GM12878 (cell line): ENCODE data around the gene SGMS1. TPM values are rescaled to one million over a fixed set of nuclear protein-coding genes. Genes with fewer than 3 reads are reported as not detected.

Source experiments
- ATAC-seq: fragments of 200-7000 bp; cut with Tn5 transposase; 3 replicates; pipeline ENCODE4 v1.9.1; 2020; ENCODE audit warnings: mild to moderate bottlenecking, moderate library complexity
- BruUV-seq: library from RNA; stranded (reverse); fragments of 400-500 nt; replicated peaks from 2 replicates; lab custom pipeline; 2021; lab: Mats Ljungman, UMichigan
- CTCF ChIA-PET: fragments of 300-600 bp; sonication (Branson Sonifier 250); formaldehyde crosslinking; extraction: SDS; loops from one replicate; lab custom pipeline; 2021; ENCODE audit warnings: inconsistent platforms; lab: Yijun Ruan, JAX
- POLR2A ChIA-PET: fragments of 350-600 bp; formaldehyde crosslinking; extraction: SDS; loops from one replicate; lab custom pipeline; 2021; ENCODE audit warnings: inconsistent platforms; lab: Charles Lee
- RAD21 ChIA-PET: fragments of 300-600 bp; sonication (Branson Sonifier 250); formaldehyde crosslinking; loops from one replicate; lab custom pipeline; 2023; ENCODE audit warnings: antibody characterized with exemption; ENCODE audit not compliant: unreplicated experiment; lab: Charles Lee
- SMC1A ChIA-PET: fragments of 300-600 bp; sonication (Branson Sonifier 250); formaldehyde crosslinking; loops from one replicate; lab custom pipeline; 2023; ENCODE audit not compliant: unreplicated experiment, uncharacterized antibody; lab: Charles Lee
- DNase-seq: peaks from one replicate; pipeline ENCODE4 v3.0.0-alpha.2; 2011; ENCODE audit warnings: low read depth, low spot score
- FAIRE-seq: peaks from 3 replicates; lab custom pipeline; 2011; peaks lifted over from hg19 to GRCh38; lab: Jason Lieb, UNC
- H2AFZ ChIP-seq: 2 replicates; pipeline ENCODE4 v1.6.0; 2011; ENCODE audit warnings: low read depth, low read length, control low read depth; ENCODE audit not compliant: control insufficient read depth
- H3K27ac ChIP-seq: 2 replicates; pipeline ENCODE4 v1.5.1; 2011; ENCODE audit warnings: control low read depth; ENCODE audit not compliant: control insufficient read depth, insufficient read depth
- H3K27me3 ChIP-seq, 2 experiments: replicated peaks in 1 of 2; 2 replicates each; pipeline versions ENCODE4 v1.6.0 to v1.6.1; 2011; ENCODE audit warnings: low read length in 1 of 2; ENCODE audit not compliant: control insufficient read depth in 2 of 2, insufficient read depth in 2 of 2
- H3K36me3 ChIP-seq, 2 experiments: 2 replicates each; pipeline ENCODE4 v1.5.1; 2011; ENCODE audit warnings: low read length in 1 of 2; ENCODE audit not compliant: control insufficient read depth in 2 of 2, insufficient read depth in 2 of 2
- H3K4me1 ChIP-seq: 2 replicates; pipeline ENCODE4 v1.6.1; 2011; ENCODE audit warnings: mild to moderate bottlenecking, low read length, moderate library complexity, mixed read lengths; ENCODE audit not compliant: control insufficient read depth, insufficient read depth
- H3K4me2 ChIP-seq: 2 replicates; pipeline ENCODE4 v1.6.0; 2011; ENCODE audit warnings: control low read depth; ENCODE audit not compliant: control insufficient read depth, insufficient read depth
- H3K4me3 ChIP-seq: fragments of 200-600 bp; sonication (generic); 2 replicates; pipeline ENCODE4 v1.5.1; 2016
- H3K79me2 ChIP-seq: 2 replicates; pipeline ENCODE4 v1.6.0; 2011; ENCODE audit warnings: low read length; ENCODE audit not compliant: control insufficient read depth, insufficient read depth
- H3K9ac ChIP-seq: 2 replicates; pipeline ENCODE4 v1.8.0; 2011; ENCODE audit warnings: low read length, control low read depth, mixed read lengths; ENCODE audit not compliant: control insufficient read depth, insufficient read depth
- H3K9me3 ChIP-seq: replicated peaks from 3 replicates; pipeline ENCODE4 v1.5.1; 2011; ENCODE audit warnings: mild to moderate bottlenecking, low read length; ENCODE audit not compliant: control insufficient read depth, insufficient read depth
- H4K20me1 ChIP-seq: 2 replicates; pipeline ENCODE4 v1.6.0; 2011; ENCODE audit not compliant: control insufficient read depth, insufficient read depth
- CREB1 ChIP-seq: IDR thresholded peaks from 2 replicates; pipeline ENCODE4 v1.6.1; 2012; ENCODE audit warnings: low read depth, mild to moderate bottlenecking, inconsistent platforms
- CUX1 ChIP-seq: IDR thresholded peaks from 2 replicates; pipeline ENCODE4 v1.6.1; 2012; ENCODE audit warnings: improper control_type of control experiment, low read depth, low read length; ENCODE audit not compliant: insufficient replicate concordance
- E2F4 ChIP-seq: IDR thresholded peaks from 2 replicates; pipeline ENCODE4 v1.6.1; 2012; ENCODE audit warnings: low read depth, low read length, improper control_type of control experiment
- LARP7 ChIP-seq: fragments of 450-650 bp; IDR thresholded peaks from 2 replicates; pipeline ENCODE4 v1.6.1; 2017; ENCODE audit warnings: mild to moderate bottlenecking
- NFYB ChIP-seq: IDR thresholded peaks from 2 replicates; pipeline ENCODE4 v1.6.1; 2011; ENCODE audit warnings: low read depth, mild to moderate bottlenecking, low read length, improper control_type of control experiment, moderate library complexity; ENCODE audit not compliant: insufficient read depth
- POLR2AphosphoS2 ChIP-seq: IDR thresholded peaks from 2 replicates; pipeline ENCODE4 v1.6.1; 2011; ENCODE audit warnings: low read depth, mild to moderate bottlenecking, low read length, improper control_type of control experiment, moderate library complexity
- PRDM15 ChIP-seq: fragments of 450-650 bp; formaldehyde crosslinking; IDR thresholded peaks from 2 replicates; pipeline ENCODE4 v1.4.0; 2020; ENCODE audit warnings: mild to moderate bottlenecking, moderate library complexity
- RAD21 ChIP-seq: IDR thresholded peaks from 2 replicates; pipeline ENCODE4 v1.6.1; 2011; ENCODE audit warnings: mild to moderate bottlenecking, low read depth, low read length, moderate library complexity; ENCODE audit not compliant: insufficient read depth
- RAD51 ChIP-seq: fragments of 450-650 bp; IDR thresholded peaks from 2 replicates; pipeline ENCODE4 v1.6.1; 2016; ENCODE audit warnings: moderate library complexity, mild to moderate bottlenecking, inconsistent platforms
- SIX5 ChIP-seq: IDR thresholded peaks from 2 replicates; pipeline ENCODE4 v1.6.1; 2011; ENCODE audit warnings: mild to moderate bottlenecking, low read depth, low read length, moderate library complexity; ENCODE audit not compliant: severe bottlenecking
- YBX1 ChIP-seq: fragments of 450-650 bp; IDR thresholded peaks from 2 replicates; pipeline ENCODE4 v1.6.1; 2016; ENCODE audit warnings: antibody characterized with exemption
- WGBS: methylation state at CpG from one replicate; pipeline ENCODE4 v1.1.6; 2016; ENCODE audit warnings: low lambda C conversion rate; ENCODE audit not compliant: insufficient replicate concordance, insufficient coverage; ENCODE audit errors: missing lambda C conversion rate; 5-methylcytosine and 5-hydroxymethylcytosine counted together
- in situ Hi-C: fragments of 300-500 bp; cut with MboI; formaldehyde crosslinking; loops from 9 replicates; pipeline ENCODE4 v1.14.3; 2018; ENCODE audit warnings: mixed read lengths
- intact Hi-C: fragments of 100-400 bp; cut with micrococcal nuclease; formaldehyde crosslinking; loops from one replicate; pipeline ENCODE4 v1.14.2; 2022; ENCODE audit not compliant: unreplicated experiment
- polyA plus RNA-seq, 11 experiments: library from polyadenylated mRNA; depleted of rRNA in 4 of 11; unstranded in 6 of 11; stranded (reverse) in 5 of 11; fragments of >200 nt; fragmentation: Nextera tagmentation in 4 of 11; fragmentation: Illumina TruSeq in 1 of 11; extraction: Ambion mirVana in 4 of 11; extraction: Trizol in 1 of 11; gene quantifications; 1 replicate in 1 of 11; 2 replicates in 10 of 11; pipeline versions ENCODE4 v1.2.1 to v1.2.3, GENCODE V29; 2011 to 2016; ENCODE audit warnings: inconsistent platforms in 2 of 11, missing spikeins in 2 of 11, low read depth in 1 of 11
- total RNA-seq, 4 experiments: library from RNA; depleted of rRNA in 3 of 4; stranded (reverse); fragments of >200 nt in 3 of 4; fragmentation: Illumina TruSeq in 1 of 4; extraction: Trizol in 1 of 4; gene quantifications; 2 replicates each; pipeline versions ENCODE4 v1.2.1 to v1.2.3, GENCODE V29; 2013 to 2021

Gene SGMS1
- total and polyA plus RNA-seq, 10 of the 15 experiments (the other 5 are each of a cell fraction or from before 2014, with no cell fraction given): 1.4 to 14.5 (median 4.9) TPM

- ChIA-PET RAD21 (interaction anchor here (0.9 to 3.9 kb wide), 20 partner anchors 8 to 120 kb away, joined by 3 to 12 read pairs (median 5); no protein-coding TSS in a partner anchor), POLR2A (interaction anchor here (1.1 to 1.4 kb wide), 6 partner anchors 9 to 91 kb away, joined by 3 to 6 read pairs (median 4); no protein-coding TSS in a partner anchor), CTCF (interaction anchor here (0.6 to 2.5 kb wide), 9 partner anchors 8 to 131 kb away, joined by 3 to 11 read pairs (median 3); no protein-coding TSS in a partner anchor), SMC1A (interaction anchor here (0.7 to 8.7 kb wide), 27 partner anchors 9 to 149 kb away, joined by 3 to 78 read pairs (median 4); no protein-coding TSS in a partner anchor)
- Histone ChIP-seq H3K9ac (no peak overlapping the region), H2AFZ (no peak overlapping the region), H3K36me3 (no peaks in the 10 kb centered on the region), H3K4me1 (peaks cover 50% of the 10 kb centered on the region), H3K4me3 (no peak overlapping the region), H3K4me2 (no peak overlapping the region), H3K27ac (no peak overlapping the region), H3K79me2 (peaks cover 10% of the 10 kb centered on the region), H3K9me3 (no peaks in the 10 kb centered on the region), H4K20me1 (no peaks in the 10 kb centered on the region), H3K27me3 (no peaks in the 10 kb centered on the region)
- FAIRE-seq (no peak), DNase-seq (no peak), ATAC-seq (no peak)
- WGBS: 100% methylated on average over 1 of the region's 1 CpG
- intact Hi-C loops (no loop called here), in situ Hi-C loops (no loop called here)
- BruUV-seq: no TSS peak
- TF ChIP-seq RAD21 (no peak), CREB1 (no peak), SIX5 (no peak), NFYB (no peak), LARP7 (no peak), YBX1 (no peak), CUX1 (no peak), POLR2AphosphoS2 (no peak), E2F4 (no peak), RAD51 (no peak), PRDM15 (CRISPR knock-in tag) (no peak)
Measured at GRCh38 chr10:50504389-50504788, 119.4 kb downstream of the SGMS1 start.
